ELR (cell line): Measurements from ENCODE around the gene IGSF5.
"Not testable (repeated sequence)": the region's sequence is repeated elsewhere in the genome, so short reads cannot be mapped to it uniquely, and the experiment has no call there.

Experiments
- DNase-seq: peaks from one replicate; pipeline ENCODE4 v3.0.0-alpha.2; 2015; ENCODE audit warnings: low read depth

The IGSF5 gene

GRCh38 chr21:39744883-39745282 lies at the start of gene IGSF5:
TSS of gene IGSF5 (plus strand) at chr21:39745183. CDS start at chr21:39745510, 327 bp downstream.
- not testable (repeated sequence) for DNase-seq

- DNase-seq = no peak
Measured at GRCh38 chr21:39696196-39696595, 48.8 kb upstream of the IGSF5 start.

- DNase-seq = no peak
Measured at GRCh38 chr21:39696618-39697017, 48.4 kb upstream of the IGSF5 start.

- no peak for DNase-seq
Measured at GRCh38 chr21:39700318-39700717, 44.7 kb upstream of the IGSF5 start.

- no peak for DNase-seq
Measured at GRCh38 chr21:39703578-39703977, 41.4 kb upstream of the IGSF5 start.

GRCh38 chr21:39705849-39706248 lies 39.1 kb upstream of the IGSF5 start:
- DNase-seq = peak; percentile 36

- no peak for DNase-seq
Measured at GRCh38 chr21:39707316-39707715, 37.7 kb upstream of the IGSF5 start.

- DNase-seq = no peak
Measured at GRCh38 chr21:39710866-39711265, 34.1 kb upstream of the IGSF5 start.

GRCh38 chr21:39712273-39712672 lies 32.7 kb upstream of the IGSF5 start:
- DNase-seq = no peak

- DNase-seq = peak; percentile 13
Measured at GRCh38 chr21:39712976-39713375, 32.0 kb upstream of the IGSF5 start.

- no peak for DNase-seq
Measured at GRCh38 chr21:39713905-39714304, 31.1 kb upstream of the IGSF5 start.

- no peak for DNase-seq
Measured at GRCh38 chr21:39714331-39714730, 30.7 kb upstream of the IGSF5 start.

- DNase-seq = peak; percentile 55
Measured at GRCh38 chr21:39715804-39716397, 29.1 kb upstream of the IGSF5 start.

GRCh38 chr21:39720126-39720778 lies 24.7 kb upstream of the IGSF5 start:
- peak; percentile 22 for DNase-seq

- DNase-seq = no peak
Measured at GRCh38 chr21:39721885-39722284, 23.1 kb upstream of the IGSF5 start.

GRCh38 chr21:39724944-39725343 lies 20.0 kb upstream of the IGSF5 start:
- DNase-seq = no peak

- DNase-seq = peak; percentile 8
Measured at GRCh38 chr21:39726133-39726532, 18.9 kb upstream of the IGSF5 start.

GRCh38 chr21:39727401-39728120 lies 17.4 kb upstream of the IGSF5 start:
- DNase-seq = no peak

GRCh38 chr21:39728341-39728740 lies 16.6 kb upstream of the IGSF5 start:
- no peak for DNase-seq

GRCh38 chr21:39730418-39731157 lies 14.4 kb upstream of the IGSF5 start:
- no peak for DNase-seq

- no peak for DNase-seq
Measured at GRCh38 chr21:39736716-39737115, 8.3 kb upstream of the IGSF5 start.

GRCh38 chr21:39737376-39738000 lies 7.5 kb upstream of the IGSF5 start:
- no peak for DNase-seq
